ENCODE data around the gene YRDC.

Gene YRDC

DNA sequence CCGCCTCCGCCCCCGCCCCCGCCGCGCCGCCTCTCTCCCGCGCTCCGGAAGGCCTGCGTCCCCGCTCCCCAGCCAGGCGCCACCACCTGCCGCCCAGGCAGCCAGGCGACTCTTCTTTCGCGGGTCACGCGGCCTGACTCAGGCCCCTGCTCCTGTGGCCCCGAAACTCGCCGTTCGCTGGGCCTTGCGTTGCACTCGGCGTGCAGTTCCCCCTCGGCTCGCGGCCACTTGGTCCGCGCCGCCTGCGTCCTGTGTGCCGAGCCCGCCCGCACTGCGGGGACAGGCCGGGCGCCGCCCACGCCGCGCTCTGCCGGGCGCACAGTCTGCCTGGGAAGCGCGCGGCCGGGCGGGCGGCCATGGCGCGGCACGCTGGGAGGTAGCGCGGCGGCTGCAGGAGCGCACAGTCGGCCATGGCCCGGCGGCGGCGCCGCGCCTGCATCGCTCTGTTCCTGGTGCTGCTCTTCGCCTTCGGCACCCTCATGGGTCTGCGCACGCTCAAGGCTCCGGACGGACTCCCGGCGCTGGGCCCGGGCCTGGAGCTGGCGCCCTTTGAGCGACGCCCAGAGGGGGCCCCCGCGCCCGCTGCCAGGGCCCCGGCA lies 14.1 kb downstream of the YRDC start, which contains the start of gene MANEAL:
Gene MANEAL (plus strand): TSS at position 75 of the 599 bp plus-strand sequence. CDS start 336 bp downstream, at position 411.
- peaks cover 12% of the 10 kb centered on the region for H4K20me1 ChIP-seq (ENCODE audit: insufficient read depth, low read length, poor library complexity, severe bottlenecking)
- peak within 1 kb of the TSS; percentile 69 for H3K4me3 ChIP-seq (ENCODE audit: low read length, poor library complexity, severe bottlenecking)
- TF ChIP-seq, protein P1, sequence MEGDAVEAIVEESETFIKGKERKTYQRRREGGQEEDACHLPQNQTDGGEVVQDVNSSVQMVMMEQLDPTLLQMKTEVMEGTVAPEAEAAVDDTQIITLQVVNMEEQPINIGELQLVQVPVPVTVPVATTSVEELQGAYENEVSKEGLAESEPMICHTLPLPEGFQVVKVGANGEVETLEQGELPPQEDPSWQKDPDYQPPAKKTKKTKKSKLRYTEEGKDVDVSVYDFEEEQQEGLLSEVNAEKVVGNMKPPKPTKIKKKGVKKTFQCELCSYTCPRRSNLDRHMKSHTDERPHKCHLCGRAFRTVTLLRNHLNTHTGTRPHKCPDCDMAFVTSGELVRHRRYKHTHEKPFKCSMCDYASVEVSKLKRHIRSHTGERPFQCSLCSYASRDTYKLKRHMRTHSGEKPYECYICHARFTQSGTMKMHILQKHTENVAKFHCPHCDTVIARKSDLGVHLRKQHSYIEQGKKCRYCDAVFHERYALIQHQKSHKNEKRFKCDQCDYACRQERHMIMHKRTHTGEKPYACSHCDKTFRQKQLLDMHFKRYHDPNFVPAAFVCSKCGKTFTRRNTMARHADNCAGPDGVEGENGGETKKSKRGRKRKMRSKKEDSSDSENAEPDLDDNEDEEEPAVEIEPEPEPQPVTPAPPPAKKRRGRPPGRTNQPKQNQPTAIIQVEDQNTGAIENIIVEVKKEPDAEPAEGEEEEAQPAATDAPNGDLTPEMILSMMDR (conservative IDR thresholded peaks at IDR 0.05; ENCODE audit: low read length): no peak
- TF ChIP-seq EZH2phosphoT487 (IDR thresholded peaks at IDR 0.05; ENCODE audit: borderline replicate concordance): no peak
- H2AFZ ChIP-seq (ENCODE audit: low read length): peak within 1 kb of the TSS; percentile 67; the same call in 1 of the 2 replicates
- no peaks in the 10 kb centered on the region for H3F3A ChIP-seq (ENCODE audit: low read depth)
- H3K4me2 ChIP-seq (ENCODE audit: low read depth, low read length, poor library complexity, severe bottlenecking): peak within 1 kb of the TSS; percentile 61
- no peaks in the 10 kb centered on the region for H3K36me3 ChIP-seq (ENCODE audit: insufficient read depth, low read length)
- no peaks in the 10 kb centered on the region for H3K4me1 ChIP-seq (ENCODE audit: insufficient read depth, low read length, poor library complexity, severe bottlenecking)
- no peaks in the 10 kb centered on the region for H3K9me3 ChIP-seq (ENCODE audit: insufficient read depth, low read depth, low read length)
- H3K27me3 ChIP-seq (ENCODE audit: insufficient read depth, low read length, poor library complexity, severe bottlenecking): no peaks in the 10 kb centered on the region
- H3K79me2 ChIP-seq (ENCODE audit: insufficient read depth, low read length): peaks cover 16% of the 10 kb centered on the region
- H3K9me2 ChIP-seq (replicated peaks; ENCODE audit: low read depth, low read length): no peaks in the 10 kb centered on the region
- H3K9ac ChIP-seq (ENCODE audit: low read depth, low read length, poor library complexity, severe bottlenecking): peak within 1 kb of the TSS; percentile 54

DNA sequence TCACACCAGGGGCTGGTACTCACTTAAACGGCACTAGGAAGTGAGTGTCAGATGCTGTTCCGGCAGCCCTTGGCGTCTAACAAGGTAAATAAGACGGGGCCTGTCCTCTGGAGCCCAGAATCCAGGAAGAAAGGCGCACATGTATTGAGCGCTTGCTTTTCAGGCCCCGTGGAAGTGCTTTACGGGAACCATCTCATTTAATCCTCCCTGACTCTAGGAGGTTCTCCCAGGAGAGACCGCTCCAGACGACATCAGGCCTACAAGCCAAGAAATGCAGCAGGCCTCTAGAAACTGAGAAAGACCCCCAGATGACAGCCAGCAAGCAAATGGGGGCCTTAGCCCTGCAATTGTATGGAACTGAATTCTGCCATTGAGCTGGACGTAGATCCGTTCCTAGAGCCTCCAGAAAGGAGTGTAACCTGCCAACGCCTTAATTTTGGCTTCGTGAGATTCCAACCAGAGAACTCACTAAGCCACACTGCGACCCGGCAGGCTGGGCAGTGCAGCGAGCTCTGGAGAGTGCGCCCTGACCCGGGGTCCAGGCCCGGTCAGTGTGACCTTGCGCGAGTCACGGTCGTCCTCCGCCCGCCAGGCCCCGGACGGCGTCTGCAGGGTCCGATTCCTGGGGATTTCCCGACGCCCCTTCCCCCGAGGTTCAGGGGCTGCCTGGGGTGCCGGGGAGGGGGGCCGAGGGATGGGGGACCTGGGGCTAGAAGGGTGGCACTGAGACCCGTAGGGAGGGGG lies 14.9 kb downstream of the YRDC start:
- no peaks in the 10 kb centered on the region for H3K27me3 ChIP-seq (ENCODE audit: insufficient read depth, low read length, poor library complexity, severe bottlenecking)
- H3F3A ChIP-seq (ENCODE audit: low read depth): no peaks in the 10 kb centered on the region
- H3K4me1 ChIP-seq (ENCODE audit: insufficient read depth, low read length, poor library complexity, severe bottlenecking): no peaks in the 10 kb centered on the region
- TF ChIP-seq, protein P1 (conservative IDR thresholded peaks at IDR 0.05; ENCODE audit: low read length): no peak
- no peak for TF ChIP-seq EZH2phosphoT487 (IDR thresholded peaks at IDR 0.05; ENCODE audit: borderline replicate concordance)
- no peaks in the 10 kb centered on the region for H3K9me3 ChIP-seq (ENCODE audit: insufficient read depth, low read depth, low read length)
- peak overlapping the region; percentile 26 for H3K4me2 ChIP-seq (ENCODE audit: low read depth, low read length, poor library complexity, severe bottlenecking)
- H3K4me3 ChIP-seq (ENCODE audit: low read length, poor library complexity, severe bottlenecking): peak overlapping the region; percentile 52
- H3K36me3 ChIP-seq (ENCODE audit: insufficient read depth, low read length): no peaks in the 10 kb centered on the region
- H2AFZ ChIP-seq (ENCODE audit: low read length): no peak overlapping the region
- H3K79me2 ChIP-seq (ENCODE audit: insufficient read depth, low read length): peaks cover 16% of the 10 kb centered on the region
- no peaks in the 10 kb centered on the region for H3K9me2 ChIP-seq (replicated peaks; ENCODE audit: low read depth, low read length)
- H4K20me1 ChIP-seq (ENCODE audit: insufficient read depth, low read length, poor library complexity, severe bottlenecking): peaks cover 12% of the 10 kb centered on the region
- H3K9ac ChIP-seq (ENCODE audit: low read depth, low read length, poor library complexity, severe bottlenecking): no peak overlapping the region

DNA sequence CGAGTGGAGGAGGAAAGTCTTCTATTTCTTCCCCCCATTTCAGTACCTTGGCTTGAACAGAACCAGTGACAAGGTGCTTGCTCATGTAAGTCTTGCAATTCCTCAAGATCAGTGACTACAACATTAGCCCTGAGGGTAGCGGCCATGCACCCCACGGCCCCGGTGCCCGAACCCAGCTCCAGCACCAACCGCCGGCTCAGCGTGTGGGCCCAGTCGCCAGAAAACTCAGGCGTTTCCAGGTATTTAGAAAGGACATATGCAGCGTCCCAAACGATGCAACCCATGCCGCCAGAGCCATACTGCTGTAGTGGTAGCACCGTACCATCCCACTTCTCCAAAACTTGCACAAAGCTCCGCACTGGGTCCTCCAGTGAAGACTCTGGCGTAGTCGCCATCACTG lies 25.5 kb downstream of the YRDC start:
- Histone ChIP-seq H3K27me3 (ENCODE audit: insufficient read depth, low read length, poor library complexity, severe bottlenecking) (no peaks in the 10 kb centered on the region), H4K20me1 (ENCODE audit: insufficient read depth, low read length, poor library complexity, severe bottlenecking) (no peaks in the 10 kb centered on the region)
- TF ChIP-seq EZH2phosphoT487 (IDR thresholded peaks at IDR 0.05; ENCODE audit: borderline replicate concordance): no peak
- TF ChIP-seq, protein P1 (conservative IDR thresholded peaks at IDR 0.05; ENCODE audit: low read length): no peak

More for the DNA sequence above, 25.5 kb downstream of the YRDC start:
- no peaks in the 10 kb centered on the region for H3K9me2 ChIP-seq (replicated peaks; ENCODE audit: low read depth, low read length)
- H3K4me3 ChIP-seq (ENCODE audit: low read length, poor library complexity, severe bottlenecking): no peak overlapping the region
- H3K4me1 ChIP-seq (ENCODE audit: insufficient read depth, low read length, poor library complexity, severe bottlenecking): no peaks in the 10 kb centered on the region
- no peaks in the 10 kb centered on the region for H3K79me2 ChIP-seq (ENCODE audit: insufficient read depth, low read length)
- no peaks in the 10 kb centered on the region for H3K9me3 ChIP-seq (ENCODE audit: insufficient read depth, low read depth, low read length)
- no peaks in the 10 kb centered on the region for H3K36me3 ChIP-seq (ENCODE audit: insufficient read depth, low read length)
- H3K9ac ChIP-seq (ENCODE audit: low read depth, low read length, poor library complexity, severe bottlenecking): no peak overlapping the region
- no peak overlapping the region for H3K4me2 ChIP-seq (ENCODE audit: low read depth, low read length, poor library complexity, severe bottlenecking)
- H3F3A ChIP-seq (ENCODE audit: low read depth): no peaks in the 10 kb centered on the region
- no peak overlapping the region for H2AFZ ChIP-seq (ENCODE audit: low read length)

Measured in Loucy (cell line).